ENCODE measurements around the gene CASP10. TPM values are rescaled to one million over a fixed set of nuclear protein-coding genes. Genes with fewer than 3 reads are reported as not detected.
A peak's percentile ranks its signal among the peaks of the same experiment; 100 is the strongest.
"Not testable (repeated sequence)": the region's sequence is repeated elsewhere in the genome, so short reads cannot be mapped to it uniquely, and the experiment has no call there.

Gene CASP10, protein sequence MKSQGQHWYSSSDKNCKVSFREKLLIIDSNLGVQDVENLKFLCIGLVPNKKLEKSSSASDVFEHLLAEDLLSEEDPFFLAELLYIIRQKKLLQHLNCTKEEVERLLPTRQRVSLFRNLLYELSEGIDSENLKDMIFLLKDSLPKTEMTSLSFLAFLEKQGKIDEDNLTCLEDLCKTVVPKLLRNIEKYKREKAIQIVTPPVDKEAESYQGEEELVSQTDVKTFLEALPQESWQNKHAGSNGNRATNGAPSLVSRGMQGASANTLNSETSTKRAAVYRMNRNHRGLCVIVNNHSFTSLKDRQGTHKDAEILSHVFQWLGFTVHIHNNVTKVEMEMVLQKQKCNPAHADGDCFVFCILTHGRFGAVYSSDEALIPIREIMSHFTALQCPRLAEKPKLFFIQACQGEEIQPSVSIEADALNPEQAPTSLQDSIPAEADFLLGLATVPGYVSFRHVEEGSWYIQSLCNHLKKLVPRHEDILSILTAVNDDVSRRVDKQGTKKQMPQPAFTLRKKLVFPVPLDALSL
- polyA plus RNA-seq, result 10 to 100 TPM; 13.5 to 37.4 (median 19.8) TPM

DNA sequence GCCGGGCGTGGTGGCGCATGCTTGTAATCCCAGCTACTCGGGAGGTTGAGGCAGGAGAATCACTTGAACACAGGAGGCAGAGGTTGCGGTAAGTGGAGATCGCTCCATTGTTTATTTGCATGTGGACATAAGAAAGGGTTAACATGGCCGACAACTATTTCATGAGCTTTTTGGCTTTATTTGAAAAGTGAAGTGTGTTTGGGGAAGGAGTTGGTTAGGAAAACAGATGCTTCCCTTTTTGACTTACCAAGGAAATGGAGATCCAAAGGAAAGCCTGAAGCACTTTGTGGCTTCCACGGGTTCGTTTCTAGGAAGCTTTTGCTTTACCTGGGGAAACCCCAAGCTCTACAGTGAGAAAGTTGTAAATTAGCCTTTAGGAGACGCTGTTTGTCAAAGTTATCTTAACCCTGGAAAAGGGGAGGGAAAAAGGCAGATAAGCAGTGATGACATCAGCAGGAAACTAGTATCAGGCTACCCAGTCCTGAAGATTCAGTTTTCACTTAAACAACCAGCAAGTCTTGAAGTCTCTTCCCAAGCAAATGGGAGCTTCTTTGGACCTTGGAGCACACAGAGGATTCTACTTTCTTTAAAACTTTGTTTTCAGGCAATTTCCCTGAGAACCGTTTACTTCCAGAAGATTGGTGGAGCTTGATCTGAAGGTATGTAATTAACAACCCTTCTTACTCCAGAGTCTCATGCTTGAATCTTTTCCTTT lies at the start of gene CASP10:
Gene CASP10 (plus strand): TSS at position 492 of the 715 bp plus-strand sequence. CDS start 2,637 bp downstream, outside the sequence.
- no peaks in the 10 kb centered on the region for H3K9me3 Mint-ChIP-seq
- H3K4me3 Mint-ChIP-seq, result peak within 1 kb of the TSS; percentile 92 to 98 (median 95)
- peaks cover 0 to 8% (median 2%) of the 10 kb centered on the region in 3 donors for H3K27me3 Mint-ChIP-seq (ENCODE audit: low read depth in 3 of 3)
- H3K4me1 Mint-ChIP-seq, result peaks cover 42 to 55% of the 10 kb centered on the region in 2 donors
- peak; percentile 61 to 70 (median 68) for DNase-seq
- H3K36me3 Mint-ChIP-seq, result peaks cover 9 to 22% (median 13%) of the 10 kb centered on the region in 3 donors
- H3K27ac Mint-ChIP-seq, result peak within 1 kb of the TSS; percentile 93 to 97 (median 96)

DNA sequence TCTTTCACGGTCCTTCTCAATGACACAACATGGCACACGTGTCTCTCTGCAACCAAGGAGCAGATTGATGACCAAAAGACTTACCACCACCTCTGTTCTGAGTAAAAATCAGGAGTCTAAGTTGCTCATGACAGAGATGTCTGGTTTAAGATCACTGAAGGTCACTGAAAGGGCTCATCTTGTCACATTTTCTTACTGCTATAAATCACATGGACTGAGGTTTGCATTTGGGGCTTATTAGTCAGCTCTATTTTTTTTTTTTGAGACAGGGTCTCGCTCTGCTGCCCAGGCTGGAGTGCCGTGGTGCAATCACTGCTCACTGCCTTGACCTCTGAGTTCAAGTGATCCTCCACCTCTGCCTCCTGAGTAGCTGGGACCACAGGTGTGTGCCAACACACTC lies 47.6 kb upstream of the CASP10 start:
- peaks cover 45 to 74% (median 50%) of the 10 kb centered on the region in 3 donors for H3K36me3 Mint-ChIP-seq

DNA sequence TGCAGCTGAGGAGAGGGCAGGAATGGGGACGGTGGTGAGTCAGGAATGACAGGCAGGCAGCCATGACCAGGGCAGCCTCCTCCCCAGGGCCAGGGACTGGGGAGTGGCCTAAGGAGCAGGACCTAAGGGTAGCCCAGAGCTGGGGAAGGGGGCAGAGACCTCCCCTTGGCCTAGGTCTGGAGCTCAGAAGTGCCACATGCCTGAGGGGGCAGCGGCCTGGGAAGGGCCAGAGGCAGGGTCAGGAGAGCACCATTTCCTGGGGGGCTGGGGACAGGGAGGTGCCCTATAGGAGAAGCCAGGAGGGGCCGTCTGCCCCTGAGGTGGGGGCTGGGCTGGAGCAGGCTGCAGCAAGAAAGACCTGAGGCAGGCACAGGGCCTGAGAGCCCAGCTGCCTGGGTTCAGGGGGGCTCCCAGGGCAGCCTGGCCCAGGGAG lies 46.0 kb upstream of the CASP10 start:
- no peak for DNase-seq
- Mint-ChIP-seq H3K4me1 (peaks cover 37 to 62% of the 10 kb centered on the region in 2 donors), H3K27me3 (ENCODE audit: low read depth in 3 of 3) (peaks cover 0 to 1% (median 0%) of the 10 kb centered on the region in 3 donors), H3K36me3 (peaks cover 41 to 72% (median 53%) of the 10 kb centered on the region in 3 donors), H3K27ac (peak overlapping the region; percentile 38 to 91 (median 66)), H3K9me3 (no peaks in the 10 kb centered on the region), H3K4me3 (no peak overlapping the region)

More for the DNA sequence above, 47.6 kb upstream of the CASP10 start:
- peaks cover 52 to 67% of the 10 kb centered on the region in 2 donors for H3K4me1 Mint-ChIP-seq
- H3K27ac Mint-ChIP-seq, result peak overlapping the region; percentile 62 to 91 (median 83)
- no peak overlapping the region for H3K4me3 Mint-ChIP-seq
- H3K9me3 Mint-ChIP-seq, result no peaks in the 10 kb centered on the region
- DNase-seq, result no peak
- peaks cover 1 to 5% (median 4%) of the 10 kb centered on the region in 3 donors for H3K27me3 Mint-ChIP-seq (ENCODE audit: low read depth in 3 of 3)

DNA sequence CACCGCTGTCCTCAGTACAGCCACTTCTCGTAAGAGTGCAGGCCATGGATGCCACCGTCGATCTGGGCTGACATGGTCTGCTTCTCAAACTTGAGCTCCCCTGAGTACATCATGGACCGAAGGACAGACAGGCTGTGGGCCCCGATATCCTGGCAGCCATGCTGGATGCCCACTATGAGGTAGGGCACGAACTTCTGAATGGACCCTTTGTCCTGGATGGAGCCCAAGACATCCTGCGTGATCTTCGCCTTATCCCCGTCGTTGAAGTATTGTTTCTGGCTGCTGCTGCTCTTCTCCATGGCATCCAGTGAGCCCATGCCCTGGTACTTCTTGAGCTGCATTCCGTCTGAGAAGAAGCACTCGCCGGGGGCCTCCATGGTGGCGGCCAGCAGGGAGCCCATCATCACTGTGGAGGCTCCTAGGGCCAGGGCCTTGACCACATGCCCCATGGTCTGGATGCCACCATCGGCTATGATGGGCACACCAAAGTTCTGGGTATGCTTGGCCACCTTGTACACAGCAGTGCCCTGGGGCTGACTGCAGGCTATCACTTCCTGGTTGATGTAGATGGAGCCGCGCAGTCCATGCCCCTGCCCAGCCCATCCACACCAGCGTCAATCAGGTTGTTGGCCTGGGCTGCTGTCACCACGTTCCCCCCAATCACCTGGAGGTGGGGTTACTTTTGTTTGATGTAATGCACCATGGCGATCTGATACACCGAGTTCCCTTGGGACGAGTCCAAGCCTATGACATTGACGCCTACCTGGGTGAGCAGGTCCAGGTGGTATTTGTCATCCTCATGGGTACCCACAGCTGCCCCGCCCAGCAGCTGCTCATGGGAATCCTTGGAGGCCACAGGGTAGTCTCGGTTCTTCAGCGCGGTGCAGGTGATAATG lies 45.2 kb upstream of the CASP10 start:
- Mint-ChIP-seq H3K9me3 (no peaks in the 10 kb centered on the region), H3K4me3 (no peak overlapping the region), H3K27ac (peak overlapping the region in 4 of 6 donors; percentile 31 to 78 (median 66)), H3K27me3 (ENCODE audit: low read depth in 3 of 3) (peaks cover 0 to 1% (median 0%) of the 10 kb centered on the region in 3 donors), H3K36me3 (peaks cover 37 to 66% (median 47%) of the 10 kb centered on the region in 3 donors), H3K4me1 (peaks cover 29 to 53% of the 10 kb centered on the region in 2 donors)
- DNase-seq, result no peak

DNA sequence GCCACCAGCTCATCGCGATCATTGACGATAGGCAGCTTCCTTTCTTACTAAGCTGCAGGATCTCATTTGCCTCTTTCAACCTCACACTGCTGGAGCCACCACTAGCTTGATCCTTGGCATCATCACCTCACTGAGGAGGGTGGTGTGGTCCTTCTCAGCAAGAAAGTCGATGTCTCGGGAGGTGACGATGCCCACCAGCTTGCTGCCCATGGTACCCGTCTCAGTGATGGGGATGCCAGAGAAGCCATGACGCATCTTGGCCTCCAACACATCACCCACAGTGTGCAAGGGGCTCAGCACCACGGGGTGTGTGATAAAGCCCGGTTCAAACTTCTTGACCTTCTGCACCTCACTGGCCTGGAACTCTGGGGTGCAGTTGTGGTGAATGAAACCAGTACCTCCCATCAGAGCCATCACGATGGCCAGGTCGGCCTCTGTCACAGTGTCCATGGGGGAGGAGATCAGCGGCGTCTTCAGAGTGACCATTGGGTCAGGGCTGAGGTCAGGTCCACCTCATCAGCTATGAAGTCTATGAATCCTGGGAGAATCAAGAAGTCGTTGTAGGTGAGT lies 44.5 kb upstream of the CASP10 start:
- Mint-ChIP-seq H3K27me3 (ENCODE audit: low read depth in 3 of 3) (peaks cover 0 to 1% (median 0%) of the 10 kb centered on the region in 3 donors), H3K27ac (peak overlapping the region in 5 of 6 donors; percentile 9 to 81 (median 69)), H3K36me3 (peaks cover 30 to 59% (median 39%) of the 10 kb centered on the region in 3 donors), H3K9me3 (no peaks in the 10 kb centered on the region), H3K4me3 (no peak overlapping the region), H3K4me1 (peaks cover 22 to 46% of the 10 kb centered on the region in 2 donors)
- DNase-seq, result no peak

DNA sequence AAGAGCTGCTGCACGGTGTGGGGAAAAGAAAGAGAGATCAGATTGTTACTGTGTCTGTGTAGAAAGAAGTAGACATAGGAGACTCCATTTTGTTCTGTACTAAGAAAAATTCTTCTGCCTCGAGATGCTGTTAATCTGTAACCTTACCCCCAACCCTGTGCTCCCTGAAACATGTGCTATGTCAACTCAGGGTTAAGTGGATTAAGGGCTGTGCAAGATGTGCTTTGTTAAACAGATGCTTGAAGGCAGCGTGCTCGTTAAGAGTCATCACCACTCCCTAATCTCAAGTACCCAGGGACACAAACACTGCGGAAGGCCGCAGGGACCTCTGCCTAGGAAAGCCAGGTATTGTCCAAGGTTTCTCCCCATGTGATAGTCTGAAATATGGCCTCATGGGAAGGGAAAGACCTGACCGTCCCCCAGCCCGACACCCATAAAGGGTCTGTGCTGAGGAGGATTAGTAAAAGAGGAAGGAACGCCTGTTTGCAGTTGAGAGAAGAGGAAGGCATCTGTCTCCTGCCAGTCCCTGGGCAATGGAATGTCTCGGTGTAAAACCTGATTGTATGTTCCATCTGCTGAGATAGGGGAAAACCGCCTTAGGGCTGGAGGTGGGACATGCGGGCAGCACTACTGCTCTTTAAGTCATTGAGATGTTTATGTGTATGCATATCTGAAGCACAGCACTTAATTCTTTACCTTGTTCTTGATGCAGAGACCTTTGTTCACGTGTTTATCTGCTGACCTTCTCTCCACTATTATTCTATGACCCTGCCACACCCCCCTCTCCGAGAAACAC lies 43.8 kb upstream of the CASP10 start:
- not testable (repeated sequence) for DNase-seq; H3K9me3 Mint-ChIP-seq; H3K27me3 Mint-ChIP-seq (ENCODE audit: low read depth in 3 of 3); H3K4me3 Mint-ChIP-seq
- Mint-ChIP-seq H3K4me1 (peaks cover 20 to 45% of the 10 kb centered on the region in 2 donors), H3K27ac (peak overlapping the region; percentile 28 to 81 (median 70)), H3K36me3 (peaks cover 30 to 54% (median 39%) of the 10 kb centered on the region in 3 donors)

DNA sequence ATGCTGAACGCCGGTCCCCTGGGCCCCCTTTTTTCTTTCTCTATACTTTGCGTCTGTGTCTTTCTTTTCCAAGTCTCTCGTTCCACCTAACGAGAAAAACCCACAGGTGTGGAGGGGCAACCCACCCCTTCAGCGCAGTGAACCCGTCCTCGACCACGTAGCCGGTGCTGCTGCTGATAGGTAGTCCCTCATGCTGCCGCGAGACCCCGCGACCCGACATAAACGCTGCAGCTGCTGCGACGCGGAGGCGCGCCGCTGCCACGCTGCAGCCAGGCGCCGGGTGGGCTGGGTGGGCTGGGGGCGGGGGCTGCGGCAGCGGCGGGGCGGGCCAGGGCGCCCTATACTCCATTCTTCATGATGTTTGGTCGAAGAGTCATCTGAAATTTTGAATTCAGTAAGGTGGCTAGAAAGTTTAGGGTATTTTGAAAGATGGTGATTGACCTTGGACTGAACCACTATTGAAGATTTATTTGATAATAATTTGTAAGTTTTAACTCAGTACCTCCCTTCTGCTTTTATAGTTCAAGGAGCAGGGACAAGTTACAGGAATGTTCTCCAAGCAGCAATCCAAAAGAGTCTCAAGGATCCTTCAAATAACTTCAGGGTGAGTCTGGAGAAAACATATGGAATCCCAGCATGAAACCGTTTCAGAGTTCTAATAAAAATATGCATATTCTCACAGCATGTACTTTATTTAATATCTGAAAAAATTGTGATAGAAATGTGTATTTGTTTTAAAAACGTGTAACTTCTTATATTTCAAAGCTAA lies 42.9 kb upstream of the CASP10 start:
- no peak for DNase-seq
- no peaks in the 10 kb centered on the region for H3K9me3 Mint-ChIP-seq
- peak overlapping the region in 5 of 6 donors; percentile 17 to 81 (median 54) for H3K27ac Mint-ChIP-seq
- no peak overlapping the region for H3K4me3 Mint-ChIP-seq
- H3K4me1 Mint-ChIP-seq, result peaks cover 19 to 41% of the 10 kb centered on the region in 2 donors
- H3K36me3 Mint-ChIP-seq, result peaks cover 28 to 52% (median 36%) of the 10 kb centered on the region in 3 donors
- H3K27me3 Mint-ChIP-seq (ENCODE audit: low read depth in 3 of 3), result no peaks in the 10 kb centered on the region

DNA sequence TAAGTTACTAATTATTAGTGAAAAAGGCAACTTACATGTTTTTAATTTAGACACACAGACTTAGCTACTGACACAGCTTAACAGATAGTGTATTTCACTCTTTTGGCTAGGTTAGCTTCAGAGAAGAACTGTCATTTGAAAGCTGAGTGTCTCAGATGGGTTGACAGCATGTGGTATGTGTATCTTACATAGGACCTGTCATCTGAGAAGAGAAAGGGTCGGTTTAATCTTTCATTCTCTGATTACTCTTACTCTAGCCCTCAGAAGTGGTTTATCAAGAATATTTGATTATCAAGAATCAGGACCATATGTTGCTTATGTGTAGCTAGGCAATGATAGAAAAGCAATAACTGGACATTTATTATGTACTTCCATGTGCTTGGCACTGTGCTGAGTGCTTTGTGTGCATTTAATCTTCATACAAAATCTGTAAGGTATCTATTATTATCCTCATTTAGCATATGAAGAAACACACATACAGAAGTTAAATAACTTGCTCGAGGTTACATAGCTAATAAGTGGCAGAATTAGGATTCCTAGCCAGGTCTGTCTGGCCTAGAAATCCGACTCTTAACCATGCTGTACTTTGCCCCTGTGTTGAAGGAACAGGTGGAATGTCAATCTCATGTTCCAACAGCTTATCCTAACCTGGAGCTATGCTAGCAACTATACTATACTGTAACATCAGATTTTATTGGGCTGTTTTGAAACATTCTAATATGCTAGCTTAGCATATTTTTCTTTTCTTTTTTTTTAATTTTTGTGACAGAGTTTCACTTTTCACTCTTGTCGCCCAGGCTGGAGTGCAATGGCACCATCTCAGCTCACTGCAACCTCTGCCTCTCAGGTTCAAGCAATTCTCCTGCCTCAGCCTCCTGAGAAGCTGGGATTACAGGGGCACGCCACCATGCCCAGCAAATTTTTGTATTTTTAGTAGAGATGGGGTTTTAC lies 38.6 kb upstream of the CASP10 start:
- Mint-ChIP-seq H3K27me3 (ENCODE audit: low read depth in 3 of 3) (no peaks in the 10 kb centered on the region), H3K9me3 (no peaks in the 10 kb centered on the region), H3K27ac (peak overlapping the region in 5 of 6 donors; percentile 19 to 76 (median 62)), H3K4me1 (peaks cover 6 to 32% of the 10 kb centered on the region in 2 donors), H3K4me3 (no peak overlapping the region), H3K36me3 (peaks cover 18 to 35% (median 26%) of the 10 kb centered on the region in 3 donors)
- no peak for DNase-seq

DNA sequence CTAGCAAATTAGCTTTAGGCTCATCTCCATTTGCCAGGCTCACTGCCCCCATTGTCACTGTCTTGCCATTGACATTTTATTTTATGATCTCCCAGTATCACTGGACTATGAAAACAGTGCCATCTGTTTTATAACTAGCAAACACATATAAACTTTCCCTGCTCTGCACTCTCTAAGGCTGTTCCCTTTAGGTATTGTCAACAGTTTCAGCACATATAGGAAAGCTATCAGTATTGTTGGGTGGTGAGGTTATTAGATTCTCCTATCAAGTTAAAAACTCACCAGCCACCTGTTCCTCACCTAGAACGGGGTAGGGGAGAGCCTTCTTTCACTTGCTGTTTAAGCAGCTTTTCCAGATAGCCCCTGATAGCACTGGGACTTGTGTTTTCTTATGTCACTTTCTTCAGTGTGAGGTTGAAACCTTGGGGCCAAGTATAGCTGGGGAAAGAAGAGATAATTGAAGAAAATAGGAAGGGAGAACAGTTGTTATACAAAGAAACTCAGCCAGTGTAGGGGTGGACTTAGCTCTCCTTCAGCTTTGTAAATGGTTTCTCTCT lies 34.4 kb upstream of the CASP10 start:
- no peaks in the 10 kb centered on the region for H3K27me3 Mint-ChIP-seq (ENCODE audit: low read depth in 3 of 3)
- H3K36me3 Mint-ChIP-seq, result peaks cover 11 to 48% (median 30%) of the 10 kb centered on the region in 3 donors
- no peak for DNase-seq
- peak overlapping the region; percentile 38 to 87 (median 73) for H3K27ac Mint-ChIP-seq
- H3K4me1 Mint-ChIP-seq, result peaks cover 37 to 54% of the 10 kb centered on the region in 2 donors
- H3K4me3 Mint-ChIP-seq, result no peak overlapping the region
- H3K9me3 Mint-ChIP-seq, result no peaks in the 10 kb centered on the region

DNA sequence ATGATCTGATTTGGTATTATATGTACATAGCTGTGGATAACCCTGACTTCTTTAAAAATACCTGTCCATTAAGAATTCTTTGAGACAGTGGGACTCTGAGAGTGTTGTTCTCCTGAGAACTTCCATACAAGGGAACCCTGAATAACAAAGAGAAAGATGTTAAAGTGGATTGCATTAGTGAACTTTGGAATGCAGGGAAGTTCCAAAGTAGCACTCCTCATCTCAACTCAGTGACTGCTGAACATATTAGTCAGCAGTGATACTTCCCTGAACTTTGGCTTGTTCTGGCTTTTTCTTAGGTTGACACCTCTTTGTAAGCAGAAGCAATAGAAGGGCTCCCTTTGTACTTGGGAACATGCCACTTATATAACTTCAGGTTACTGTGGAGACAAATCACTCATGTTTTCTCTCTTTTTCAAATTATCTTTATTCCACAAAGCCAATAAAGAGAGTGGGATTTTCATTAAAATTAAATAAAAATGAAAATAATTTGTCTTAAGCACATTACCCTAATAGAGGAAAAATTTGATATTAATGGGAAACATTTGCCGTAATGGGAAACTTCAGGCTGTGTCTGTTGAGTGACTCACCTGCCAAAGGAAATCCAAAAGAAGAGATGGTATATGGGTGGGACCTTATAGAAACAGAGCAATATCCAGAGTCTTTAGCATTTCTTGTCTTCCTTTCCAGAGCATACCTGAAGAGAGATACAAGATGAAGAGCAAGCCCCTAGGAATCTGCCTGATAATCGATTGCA lies 33.7 kb upstream of the CASP10 start:
- H3K27me3 Mint-ChIP-seq (ENCODE audit: low read depth in 3 of 3), result no peaks in the 10 kb centered on the region
- no peak for DNase-seq
- H3K4me3 Mint-ChIP-seq, result no peak overlapping the region
- no peaks in the 10 kb centered on the region for H3K9me3 Mint-ChIP-seq
- peak overlapping the region; percentile 38 to 87 (median 82) for H3K27ac Mint-ChIP-seq
- peaks cover 11 to 49% (median 30%) of the 10 kb centered on the region in 3 donors for H3K36me3 Mint-ChIP-seq
- H3K4me1 Mint-ChIP-seq, result peaks cover 37 to 56% of the 10 kb centered on the region in 2 donors
